GM18951 (cell line): ENCODE data around the gene MMP26.

Experiments used
- POLR2A ChIP-seq: IDR thresholded peaks from 4 replicates; pipeline ENCODE4 v1.6.1; 2011; ENCODE audit warnings: mild to moderate bottlenecking; ENCODE audit not compliant: insufficient read length, insufficient read depth; ENCODE audit errors: extremely low read depth
- in situ Hi-C: fragments of 300-500 bp; cut with MboI; formaldehyde crosslinking; loops from one replicate; pipeline ENCODE4 v1.12.0; 2022; ENCODE audit warnings: low sequenced_read_pairs, mixed read lengths, inconsistent platforms; ENCODE audit not compliant: unreplicated experiment

MMP26 gene

GRCh38 chr11:4704054-4704789 lies at the start of gene MMP26:
Gene MMP26 (plus strand): TSS chr11:4704784.
- no peak for TF ChIP-seq POLR2A

GRCh38 chr11:4658629-4659445 lies 45.7 kb upstream of the MMP26 start:
- in situ Hi-C loops, result no loop called here
- TF ChIP-seq POLR2A, result no peak

More at GRCh38 chr11:4704054-4704789, at the start of gene MMP26:
- in situ Hi-C loops, result no loop called here

- in situ Hi-C loops, result no loop called here
- TF ChIP-seq POLR2A, result no peak
These were observed 41.7 kb upstream of the MMP26 start for GRCh38 chr11:4662876-4663275.

GRCh38 chr11:4664183-4664582 lies 40.4 kb upstream of the MMP26 start:
- no peak for TF ChIP-seq POLR2A
- in situ Hi-C loops, result no loop called here

- in situ Hi-C loops, result no loop called here
- TF ChIP-seq POLR2A, result no peak
These were observed 39.8 kb upstream of the MMP26 start for GRCh38 chr11:4664786-4665185.

- TF ChIP-seq POLR2A, result no peak
- in situ Hi-C loops, result no loop called here
These were observed 39.2 kb upstream of the MMP26 start for GRCh38 chr11:4665424-4665823.

GRCh38 chr11:4671741-4672140 lies 32.8 kb upstream of the MMP26 start:
- TF ChIP-seq POLR2A, result no peak
- in situ Hi-C loops, result no loop called here

GRCh38 chr11:4672470-4672869 lies 32.1 kb upstream of the MMP26 start:
- in situ Hi-C loops, result no loop called here
- TF ChIP-seq POLR2A, result no peak

GRCh38 chr11:4673781-4674180 lies 30.8 kb upstream of the MMP26 start:
- TF ChIP-seq POLR2A, result no peak
- in situ Hi-C loops, result no loop called here

GRCh38 chr11:4677948-4678347 lies 26.6 kb upstream of the MMP26 start:
- in situ Hi-C loops, result no loop called here
- no peak for TF ChIP-seq POLR2A

- TF ChIP-seq POLR2A, result no peak
- in situ Hi-C loops, result no loop called here
These were observed 24.2 kb upstream of the MMP26 start for GRCh38 chr11:4680341-4680740.

- TF ChIP-seq POLR2A, result no peak
- in situ Hi-C loops, result no loop called here
These were observed 21.8 kb upstream of the MMP26 start for GRCh38 chr11:4682623-4683419.

GRCh38 chr11:4684631-4685285 lies 19.8 kb upstream of the MMP26 start:
- TF ChIP-seq POLR2A, result no peak
- in situ Hi-C loops, result no loop called here
